SU-DHL-6 (cell line): ENCODE measurements around the gene CALHM3.
"Not testable (repeated sequence)": the region's sequence is repeated elsewhere in the genome, so short reads cannot be mapped to it uniquely, and the experiment has no call there.

Source experiments
- H2AFZ ChIP-seq: fragments of 200-600 bp; sonication (generic); 2 replicates; pipeline ENCODE4 v1.6.1; 2014; ENCODE audit warnings: low read depth, mild to moderate bottlenecking, moderate library complexity, mixed read lengths, antibody characterized with exemption, low read length; ENCODE audit not compliant: severe bottlenecking
- H3F3A ChIP-seq: fragments of 200-600 bp; shearing (Covaris generic); 2 replicates; pipeline ENCODE4 v1.6.0; 2016; ENCODE audit warnings: antibody characterized with exemption, mild to moderate bottlenecking; ENCODE audit not compliant: insufficient read depth
- H3K27ac ChIP-seq: fragments of 200-600 bp; sonication (generic); 2 replicates; pipeline ENCODE4 v1.5.1; 2016; ENCODE audit warnings: low read depth, mild to moderate bottlenecking, low read length, moderate library complexity, mixed read lengths
- H3K27me3 ChIP-seq: fragments of 200-600 bp; sonication (generic), shearing (Covaris generic); 2 replicates; pipeline ENCODE4 v1.6.0; 2014; ENCODE audit warnings: mild to moderate bottlenecking, low read length
- H3K36me3 ChIP-seq: fragments of 200-600 bp; sonication (generic); 2 replicates; pipeline ENCODE4 v1.6.1; 2014; ENCODE audit warnings: mild to moderate bottlenecking, low read length, mixed read lengths
- H3K4me2 ChIP-seq: fragments of 300-600, 200-600 bp; shearing (Covaris generic), sonication (generic); 2 replicates; pipeline ENCODE4 v1.6.0; 2014; ENCODE audit warnings: low read length, low read depth, mild to moderate bottlenecking; ENCODE audit not compliant: poor library complexity, severe bottlenecking
- H3K4me3 ChIP-seq: fragments of 200-600 bp; sonication (generic); 2 replicates; pipeline ENCODE4 v1.5.1; 2014; ENCODE audit warnings: antibody characterized with exemption, low read length, mild to moderate bottlenecking, mixed read lengths; ENCODE audit not compliant: insufficient read depth, poor library complexity, severe bottlenecking
- H3K79me2 ChIP-seq: fragments of 200-600 bp; sonication (generic); 2 replicates; pipeline ENCODE4 v1.6.1; 2014; ENCODE audit warnings: mild to moderate bottlenecking, low read length, moderate library complexity; ENCODE audit not compliant: insufficient read depth
- H3K9ac ChIP-seq: fragments of 200-600 bp; sonication (generic); 2 replicates; pipeline ENCODE4 v1.7.0; 2014; ENCODE audit warnings: mild to moderate bottlenecking, low read length
- H3K9me2 ChIP-seq: fragments of 200-600 bp; sonication (generic); replicated peaks from 2 replicates; pipeline ENCODE4 v1.6.1; 2014; ENCODE audit warnings: low read length; ENCODE audit not compliant: insufficient read depth
- H3K9me3 ChIP-seq: fragments of 200-600 bp; sonication (generic); 2 replicates; pipeline ENCODE4 v1.6.1; 2014; ENCODE audit warnings: low read length, mixed read lengths; ENCODE audit not compliant: insufficient read depth
- H4K20me1 ChIP-seq: fragments of 200-600 bp; sonication (generic); 2 replicates; pipeline ENCODE4 v1.6.1; 2014; ENCODE audit warnings: low read depth, mild to moderate bottlenecking, antibody characterized with exemption, low read length, moderate library complexity, mixed read lengths
- CTCF ChIP-seq: fragments of 200-600 bp; sonication (generic); IDR thresholded peaks from one replicate; pipeline ENCODE4 v1.5.1; 2017; ENCODE audit warnings: antibody characterized with exemption, mild to moderate bottlenecking, low read length, moderate library complexity; ENCODE audit not compliant: insufficient read depth, poor library complexity, severe bottlenecking
- EZH2phosphoT487 ChIP-seq: fragments of 200-600 bp; sonication (generic), shearing (Covaris generic); conservative IDR thresholded peaks from 2 replicates; pipeline ENCODE4 v1.6.1; 2018; ENCODE audit warnings: mild to moderate bottlenecking, antibody characterized with exemption, low read length, moderate library complexity, mixed read lengths

Gene CALHM3

GRCh38 chr10:103523683-103524082, 44.6 kb upstream of the CALHM3 start:
- Histone ChIP-seq H4K20me1 (no peaks in the 10 kb centered on the region), H3K4me2 (no peak overlapping the region), H3K9me3 (no peaks in the 10 kb centered on the region), H3K36me3 (no peaks in the 10 kb centered on the region), H3K9me2 (no peaks in the 10 kb centered on the region), H3F3A (no peaks in the 10 kb centered on the region), H3K27me3 (no peaks in the 10 kb centered on the region), H3K27ac (no peak overlapping the region), H3K4me3 (no peak overlapping the region), H2AFZ (no peak overlapping the region), H3K79me2 (no peaks in the 10 kb centered on the region), H3K9ac (no peak overlapping the region)
- no peak for TF ChIP-seq EZH2phosphoT487
- no peak for TF ChIP-seq CTCF

GRCh38 chr10:103522006-103522405, 43.0 kb upstream of the CALHM3 start:
- H3K79me2 ChIP-seq, H4K20me1 ChIP-seq, H3K36me3 ChIP-seq, H3K27ac ChIP-seq, H3K4me3 ChIP-seq, H3F3A ChIP-seq, H2AFZ ChIP-seq, H3K4me2 ChIP-seq, H3K9me2 ChIP-seq, H3K9ac ChIP-seq, H3K9me3 ChIP-seq, H3K27me3 ChIP-seq: not testable (repeated sequence)

- H3K4me2 ChIP-seq: no peak overlapping the region
- no peak overlapping the region for H3K9ac ChIP-seq
- no peaks in the 10 kb centered on the region for H3K36me3 ChIP-seq
- no peak for TF ChIP-seq EZH2phosphoT487
- no peak for TF ChIP-seq CTCF
- no peaks in the 10 kb centered on the region for H3F3A ChIP-seq
- H2AFZ ChIP-seq: no peak overlapping the region
- H3K4me3 ChIP-seq: no peak overlapping the region
- no peaks in the 10 kb centered on the region for H3K9me2 ChIP-seq
- H3K9me3 ChIP-seq: no peaks in the 10 kb centered on the region
- no peaks in the 10 kb centered on the region for H3K79me2 ChIP-seq
- no peaks in the 10 kb centered on the region for H4K20me1 ChIP-seq
- no peak overlapping the region for H3K27ac ChIP-seq
- H3K27me3 ChIP-seq: no peaks in the 10 kb centered on the region
These were observed 40.8 kb upstream of the CALHM3 start for GRCh38 chr10:103519798-103520197.

- TF ChIP-seq CTCF (no peak), EZH2phosphoT487 (no peak)
- Histone ChIP-seq H3K79me2 (no peaks in the 10 kb centered on the region), H3K9me3 (no peaks in the 10 kb centered on the region), H3F3A (no peaks in the 10 kb centered on the region), H3K4me3 (no peak overlapping the region), H3K27ac (no peak overlapping the region), H3K9me2 (no peaks in the 10 kb centered on the region), H2AFZ (no peak overlapping the region), H3K27me3 (no peaks in the 10 kb centered on the region), H4K20me1 (no peaks in the 10 kb centered on the region), H3K9ac (no peak overlapping the region), H3K4me2 (no peak overlapping the region), H3K36me3 (no peaks in the 10 kb centered on the region)
These were observed 38.4 kb upstream of the CALHM3 start for GRCh38 chr10:103517234-103518085.
